Type B pancreatic cell (in vitro differentiated cells): ENCODE measurements around the gene AFF3. TPM values are rescaled to one million over a fixed set of nuclear protein-coding genes. Genes with fewer than 3 reads are reported as not detected.

ENCODE experiments used
- DNase-seq: peaks from one replicate; pipeline ENCODE4 v3.0.0; 2021; ENCODE audit warnings: mixed read lengths; ENCODE audit not compliant: unreplicated experiment; ENCODE audit errors: extremely low spot score
- H3K27ac Mint-ChIP-seq: 2 replicates; pipeline ENCODE4 v1.8.0; 2021; ENCODE audit warnings: mild to moderate bottlenecking, mixed read lengths
- H3K27me3 Mint-ChIP-seq: 2 replicates; pipeline ENCODE4 v1.8.0; 2021; ENCODE audit warnings: mixed read lengths
- H3K36me3 Mint-ChIP-seq: 2 replicates; pipeline ENCODE4 v1.8.0; 2021; ENCODE audit warnings: mixed read lengths
- H3K4me1 Mint-ChIP-seq: one replicate; pipeline ENCODE4 v1.8.0; 2021; ENCODE audit warnings: mixed read lengths; ENCODE audit not compliant: unreplicated experiment
- H3K4me3 Mint-ChIP-seq: 2 replicates; pipeline ENCODE4 v1.8.0; 2021; ENCODE audit warnings: mild to moderate bottlenecking, mixed read lengths
- H3K9me3 Mint-ChIP-seq: 2 replicates; pipeline ENCODE4 v1.8.0; 2021; ENCODE audit warnings: mixed read lengths
- total RNA-seq: library from RNA; stranded (reverse); gene quantifications from 2 replicates; pipeline ENCODE4 v1.2.1, GENCODE V29; 2021; ENCODE audit warnings: low replicate concordance
- TF ChIP-seq, protein P1 (sequence below): fragments of 200-600 bp; sonication (generic); conservative IDR thresholded peaks from 2 replicates; pipeline ENCODE4 v1.5.0; 2021; ENCODE audit warnings: antibody characterized with exemption, mild to moderate bottlenecking

Gene AFF3
- total RNA-seq, 1 donor from 2014 or later: 29.2 TPM

DNA sequence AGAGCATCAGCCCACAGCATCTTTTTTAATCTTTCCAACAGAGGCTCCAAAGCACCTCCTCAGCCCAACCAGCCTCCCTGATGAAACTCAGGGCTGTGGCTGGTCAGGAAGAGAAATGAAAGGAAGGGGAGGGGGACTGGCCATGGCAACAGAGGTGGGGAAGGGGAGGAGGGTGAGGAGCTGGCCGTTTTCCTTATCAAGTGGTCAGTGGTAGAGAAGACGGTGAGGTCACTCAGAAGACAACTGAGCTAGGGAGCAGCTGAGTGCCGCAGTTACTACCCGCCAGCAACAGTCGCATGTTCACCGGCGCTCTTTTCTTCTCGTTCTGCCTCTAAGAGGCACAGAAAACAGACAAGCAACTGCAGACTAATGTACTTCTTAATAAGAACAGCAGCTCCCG is 97.4 kb downstream of the AFF3 start:
- Mint-ChIP-seq H3K27ac (no peak overlapping the region), H3K4me3 (no peak overlapping the region), H3K36me3 (peaks cover 3% of the 10 kb centered on the region), H3K9me3 (peaks cover under 1% of the 10 kb centered on the region), H3K4me1 (peaks cover 37% of the 10 kb centered on the region), H3K27me3 (peaks cover 6% of the 10 kb centered on the region)
- TF ChIP-seq, protein P1, sequence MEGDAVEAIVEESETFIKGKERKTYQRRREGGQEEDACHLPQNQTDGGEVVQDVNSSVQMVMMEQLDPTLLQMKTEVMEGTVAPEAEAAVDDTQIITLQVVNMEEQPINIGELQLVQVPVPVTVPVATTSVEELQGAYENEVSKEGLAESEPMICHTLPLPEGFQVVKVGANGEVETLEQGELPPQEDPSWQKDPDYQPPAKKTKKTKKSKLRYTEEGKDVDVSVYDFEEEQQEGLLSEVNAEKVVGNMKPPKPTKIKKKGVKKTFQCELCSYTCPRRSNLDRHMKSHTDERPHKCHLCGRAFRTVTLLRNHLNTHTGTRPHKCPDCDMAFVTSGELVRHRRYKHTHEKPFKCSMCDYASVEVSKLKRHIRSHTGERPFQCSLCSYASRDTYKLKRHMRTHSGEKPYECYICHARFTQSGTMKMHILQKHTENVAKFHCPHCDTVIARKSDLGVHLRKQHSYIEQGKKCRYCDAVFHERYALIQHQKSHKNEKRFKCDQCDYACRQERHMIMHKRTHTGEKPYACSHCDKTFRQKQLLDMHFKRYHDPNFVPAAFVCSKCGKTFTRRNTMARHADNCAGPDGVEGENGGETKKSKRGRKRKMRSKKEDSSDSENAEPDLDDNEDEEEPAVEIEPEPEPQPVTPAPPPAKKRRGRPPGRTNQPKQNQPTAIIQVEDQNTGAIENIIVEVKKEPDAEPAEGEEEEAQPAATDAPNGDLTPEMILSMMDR: no peak
- no peak for DNase-seq

- Mint-ChIP-seq H3K4me1 (peaks cover 38% of the 10 kb centered on the region), H3K9me3 (peaks cover 5% of the 10 kb centered on the region), H3K27me3 (peaks cover 10% of the 10 kb centered on the region), H3K36me3 (peaks cover 7% of the 10 kb centered on the region), H3K4me3 (no peak overlapping the region), H3K27ac (no peak overlapping the region)
- TF ChIP-seq, protein P1: no peak
- DNase-seq: no peak
These were observed 98.5 kb downstream of the AFF3 start for GRCh38 chr2:100043891-100044255.

DNA sequence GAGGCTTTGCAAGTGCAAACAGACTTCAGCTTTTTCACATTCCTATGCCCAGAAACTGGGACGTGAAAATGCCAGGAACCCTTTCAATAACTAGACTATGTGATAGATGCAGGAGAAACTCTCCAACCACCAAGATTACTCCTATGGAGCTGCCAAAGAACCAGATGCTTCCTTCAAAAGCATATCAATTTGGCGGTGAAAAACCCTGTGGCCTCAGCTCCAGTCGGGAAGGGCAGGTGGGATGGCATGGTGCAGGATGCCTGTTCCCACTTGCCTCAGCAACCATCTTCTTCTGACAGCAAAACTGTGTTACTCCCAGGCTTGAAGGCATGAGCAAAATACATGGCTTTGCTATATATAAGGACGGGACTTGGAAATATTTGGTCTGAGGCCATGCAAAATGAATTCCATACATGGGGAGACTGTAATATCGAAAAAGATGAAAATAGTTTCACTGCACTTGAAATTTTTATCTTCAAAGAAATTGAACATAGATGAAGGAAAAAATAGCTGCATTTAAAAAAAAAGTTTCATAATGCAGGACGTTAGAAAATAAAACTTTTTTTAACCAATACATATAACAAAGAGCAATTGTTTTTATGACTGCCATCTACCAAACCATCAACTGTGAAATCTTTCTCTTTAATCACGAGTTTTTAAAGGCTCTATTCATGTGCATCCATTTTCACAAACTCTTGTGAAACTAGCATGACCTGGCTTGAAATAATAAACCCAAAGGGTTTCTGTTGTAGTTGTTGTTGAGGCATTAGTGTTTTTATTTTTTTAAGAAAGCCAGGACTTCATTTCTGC is 99.1 kb downstream of the AFF3 start:
- Mint-ChIP-seq H3K9me3 (peaks cover 5% of the 10 kb centered on the region), H3K4me1 (peaks cover 38% of the 10 kb centered on the region), H3K36me3 (peaks cover 7% of the 10 kb centered on the region), H3K4me3 (no peak overlapping the region), H3K27me3 (peaks cover 10% of the 10 kb centered on the region), H3K27ac (no peak overlapping the region)
- TF ChIP-seq, protein P1: no peak
- DNase-seq: no peak

GRCh38 chr2:100042562-100042961 is 99.8 kb downstream of the AFF3 start:
- TF ChIP-seq, protein P1: no peak
- peaks cover 7% of the 10 kb centered on the region for H3K36me3 Mint-ChIP-seq
- no peak for DNase-seq
- H3K27ac Mint-ChIP-seq: no peak overlapping the region
- no peak overlapping the region for H3K4me3 Mint-ChIP-seq
- peaks cover 5% of the 10 kb centered on the region for H3K9me3 Mint-ChIP-seq
- peaks cover 38% of the 10 kb centered on the region for H3K4me1 Mint-ChIP-seq
- H3K27me3 Mint-ChIP-seq: peaks cover 10% of the 10 kb centered on the region

DNA sequence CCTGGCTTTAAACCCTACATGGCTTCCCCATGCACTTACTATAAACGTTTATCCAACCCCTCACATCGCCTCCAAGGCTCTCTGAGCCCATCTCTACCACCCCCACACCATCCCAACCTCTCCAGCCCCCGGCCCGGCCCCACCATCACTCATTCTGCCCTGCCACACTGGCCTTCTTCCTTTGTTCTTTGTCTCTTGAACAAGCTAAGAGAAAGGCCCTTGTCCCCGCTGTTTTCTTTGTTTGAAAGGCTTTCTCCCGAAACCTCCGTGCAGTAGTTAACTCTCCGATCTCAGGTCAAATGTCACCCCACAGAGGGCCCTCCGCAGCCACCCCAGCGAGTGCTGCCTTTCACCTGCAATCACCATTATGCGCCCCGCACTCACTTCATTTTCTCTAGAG is 100.4 kb downstream of the AFF3 start:
- TF ChIP-seq, protein P1: no peak
- H3K9me3 Mint-ChIP-seq: peaks cover 5% of the 10 kb centered on the region
- peak overlapping the region; percentile 69 for H3K27ac Mint-ChIP-seq
- peaks cover 38% of the 10 kb centered on the region for H3K4me1 Mint-ChIP-seq
- DNase-seq: no peak
- H3K27me3 Mint-ChIP-seq: peaks cover 10% of the 10 kb centered on the region
- H3K36me3 Mint-ChIP-seq: peaks cover 7% of the 10 kb centered on the region
- H3K4me3 Mint-ChIP-seq: peak overlapping the region; percentile 60
